IMR-90 (cell line): Measurements from ENCODE around the gene TMEM269. TPM values are rescaled to one million over a fixed set of nuclear protein-coding genes. Genes with fewer than 3 reads are reported as not detected.

Source experiments
- ATAC-seq: fragments of 200-7000 bp; cut with Tn5 transposase; 2 replicates; pipeline ENCODE4 v1.9.1; 2020; ENCODE audit warnings: low read depth, mild to moderate bottlenecking, moderate library complexity
- BruUV-seq: library from RNA; stranded (reverse); fragments of 400-500 nt; replicated peaks from 2 replicates; lab custom pipeline; 2021; lab: Mats Ljungman, UMichigan
- CTCF ChIA-PET: fragments of 300-600 bp; formaldehyde crosslinking; extraction: SDS; loops from one replicate; lab custom pipeline; 2021; ENCODE audit warnings: antibody characterized with exemption; lab: Yijun Ruan, JAX
- POLR2A ChIA-PET: fragments of 300-600 bp; sonication (Branson Sonifier 250); formaldehyde crosslinking; loops from one replicate; lab custom pipeline; 2022; ENCODE audit warnings: antibody characterized with exemption; ENCODE audit not compliant: unreplicated experiment; lab: Charles Lee
- DNase-seq: peaks from one replicate; pipeline ENCODE4 v3.0.0; 2013
- H2AFZ ChIP-seq: replicated peaks from 2 replicates; pipeline ENCODE3; 2013; ENCODE audit warnings: low read length, mild to moderate bottlenecking; ENCODE audit not compliant: poor library complexity
- H2AK5ac ChIP-seq: 2 replicates; pipeline ENCODE4 v1.6.1; 2013; ENCODE audit warnings: low read depth, low read length, inconsistent platforms
- H2AK9ac ChIP-seq: replicated peaks from 2 replicates; pipeline ENCODE3; 2013; ENCODE audit warnings: mild to moderate bottlenecking, low read depth, low read length, moderate library complexity; ENCODE audit not compliant: poor library complexity
- H2BK120ac ChIP-seq: 2 replicates; pipeline ENCODE4 v1.6.1; 2013; ENCODE audit warnings: low read depth, low read length, inconsistent platforms
- H2BK15ac ChIP-seq: 3 replicates; pipeline ENCODE4 v1.6.1; 2013; ENCODE audit warnings: low read depth, low read length, inconsistent platforms
- H2BK20ac ChIP-seq: 2 replicates; pipeline ENCODE4 v1.6.1; 2013; ENCODE audit warnings: low read depth, mild to moderate bottlenecking, inconsistent platforms, low read length, moderate library complexity
- H2BK5ac ChIP-seq: 2 replicates; pipeline ENCODE4 v1.6.1; 2013; ENCODE audit warnings: mild to moderate bottlenecking, low read depth, low read length, inconsistent platforms; ENCODE audit not compliant: poor library complexity, severe bottlenecking
- H3K14ac ChIP-seq: replicated peaks from 2 replicates; pipeline ENCODE4 v1.6.1; 2013; ENCODE audit warnings: low read depth, low read length, inconsistent platforms
- H3K18ac ChIP-seq: 2 replicates; pipeline ENCODE4 v1.6.1; 2013; ENCODE audit warnings: low read depth, low read length, control low read depth
- H3K23ac ChIP-seq: 2 replicates; pipeline ENCODE4 v1.6.1; 2013; ENCODE audit warnings: low read depth, low read length, inconsistent platforms
- H3K27ac ChIP-seq: 2 replicates; pipeline ENCODE4 v1.5.1; 2013; ENCODE audit warnings: mild to moderate bottlenecking, control low read depth, low read length; ENCODE audit not compliant: insufficient read depth
- H3K27me3 ChIP-seq: 2 replicates; pipeline ENCODE4 v1.6.1; 2013; ENCODE audit warnings: low read length; ENCODE audit not compliant: control insufficient read depth, insufficient read depth
- H3K36me3 ChIP-seq: 2 replicates; pipeline ENCODE4 v1.6.1; 2013; ENCODE audit warnings: low read length, mixed read lengths; ENCODE audit not compliant: control insufficient read depth, insufficient read depth
- H3K4ac ChIP-seq: 2 replicates; pipeline ENCODE4 v1.6.1; 2013; ENCODE audit warnings: low read depth, low read length, inconsistent platforms
- H3K4me1 ChIP-seq: 2 replicates; pipeline ENCODE4 v1.6.1; 2013; ENCODE audit warnings: low read length, mixed read lengths; ENCODE audit not compliant: control insufficient read depth, insufficient read depth
- H3K4me2 ChIP-seq: 2 replicates; pipeline ENCODE4 v1.6.1; 2013; ENCODE audit warnings: low read depth, mild to moderate bottlenecking, control low read depth, low read length, moderate library complexity
- H3K4me3 ChIP-seq: 2 replicates; pipeline ENCODE4 v1.5.1; 2013; ENCODE audit warnings: low read depth, mild to moderate bottlenecking, control low read depth, low read length, moderate library complexity; ENCODE audit not compliant: insufficient read depth
- H3K56ac ChIP-seq: 2 replicates; pipeline ENCODE4 v1.6.1; 2013; ENCODE audit warnings: low read length, inconsistent platforms; ENCODE audit not compliant: insufficient read depth; ENCODE audit errors: extremely low read depth
- H3K79me1 ChIP-seq, 2 experiments: 2 replicates each; pipeline ENCODE4 v1.6.1; 2013; ENCODE audit warnings: low read length in 2 of 2, inconsistent platforms in 1 of 2, low read depth in 1 of 2
- H3K9ac ChIP-seq: 2 replicates; pipeline ENCODE4 v1.6.1; 2013; ENCODE audit warnings: low read depth, low read length, control low read depth
- H3K9me1 ChIP-seq: 2 replicates; pipeline ENCODE4 v1.6.1; 2013; ENCODE audit warnings: low read length, inconsistent platforms; ENCODE audit not compliant: insufficient read depth
- H3K9me3 ChIP-seq: 2 replicates; pipeline ENCODE4 v1.6.1; 2013; ENCODE audit warnings: low read length; ENCODE audit not compliant: control insufficient read depth, insufficient read depth
- H4K20me1 ChIP-seq: 2 replicates; pipeline ENCODE4 v1.6.1; 2013; ENCODE audit warnings: low read length, inconsistent platforms; ENCODE audit not compliant: insufficient read depth
- H4K5ac ChIP-seq: 2 replicates; pipeline ENCODE4 v1.6.1; 2013; ENCODE audit warnings: mild to moderate bottlenecking, low read depth, low read length, control low read depth
- H4K8ac ChIP-seq, 2 experiments: 2 replicates each; pipeline ENCODE4 v1.6.1; 2013; ENCODE audit warnings: low read depth in 2 of 2, low read length in 2 of 2, control low read depth in 1 of 2, inconsistent platforms in 1 of 2
- H4K91ac ChIP-seq: 2 replicates; pipeline ENCODE4 v1.6.1; 2013; ENCODE audit warnings: low read depth, low read length, inconsistent platforms; ENCODE audit not compliant: insufficient read depth
- CHD1 ChIP-seq: IDR thresholded peaks from 2 replicates; pipeline ENCODE4 v1.6.1; 2012; ENCODE audit warnings: low read depth, low read length, improper control_type of control experiment
- FOS ChIP-seq: fragments of 150-350 bp; IDR thresholded peaks from 2 replicates; pipeline ENCODE4 v1.6.1; 2016; ENCODE audit warnings: low read depth, low read length
- MAFK ChIP-seq: IDR thresholded peaks from 2 replicates; pipeline ENCODE4 v1.6.1; 2012; ENCODE audit warnings: low read depth, low read length, improper control_type of control experiment
- MXI1 ChIP-seq: IDR thresholded peaks from 2 replicates; pipeline ENCODE4 v1.6.1; 2012; ENCODE audit warnings: low read depth, mild to moderate bottlenecking, low read length, moderate library complexity, borderline replicate concordance
- RAD21 ChIP-seq: IDR thresholded peaks from 2 replicates; pipeline ENCODE4 v1.6.1; 2012; ENCODE audit warnings: low read length, improper control_type of control experiment
- RCOR1 ChIP-seq: IDR thresholded peaks from 2 replicates; pipeline ENCODE4 v1.6.1; 2012; ENCODE audit warnings: mild to moderate bottlenecking, low read length, improper control_type of control experiment; ENCODE audit not compliant: insufficient replicate concordance
- RFX5 ChIP-seq: IDR thresholded peaks from 2 replicates; pipeline ENCODE4 v1.8.0; 2012; ENCODE audit warnings: low read depth, mild to moderate bottlenecking, low read length, moderate library complexity
- WGBS, 2 experiments: methylation state at CpG; one replicate each; pipeline versions ENCODE4 v1.1.5 to v1.1.7; 2013; ENCODE audit warnings: missing lambda C conversion rate in 2 of 2; ENCODE audit not compliant: insufficient read length in 1 of 2; ENCODE audit errors: extremely low coverage in 2 of 2; 5-methylcytosine and 5-hydroxymethylcytosine counted together
- dilution Hi-C: fragments of 300-500 bp; cut with HindIII; formaldehyde crosslinking; loops from one replicate; pipeline ENCODE4 v1.14.3; 2018; ENCODE audit warnings: low sequenced_read_pairs; ENCODE audit not compliant: unreplicated experiment
- in situ Hi-C: fragments of 300-500 bp; cut with MboI; formaldehyde crosslinking; loops from 3 replicates; pipeline ENCODE4 v1.14.3; 2019; ENCODE audit warnings: low sequenced_read_pairs, inconsistent platforms, mixed read lengths
- intact Hi-C: fragments of 100-400 bp; cut with micrococcal nuclease; formaldehyde crosslinking; loops from 2 replicates; pipeline ENCODE4 v1.10.0; 2022
- polyA plus RNA-seq, 3 experiments: library from polyadenylated mRNA; depleted of rRNA; stranded (reverse); fragments of >200 nt; gene quantifications; 2 replicates each; pipeline ENCODE4 v1.2.3, GENCODE V29; 2012; ENCODE audit warnings: low replicate concordance in 1 of 3
- total RNA-seq: library from RNA; depleted of rRNA; stranded (reverse); fragments of >200 nt; gene quantifications from 2 replicates; pipeline ENCODE4 v1.2.3, GENCODE V29; 2012
- TF ChIP-seq, protein P1 (sequence below): fragments of 150-350 bp; IDR thresholded peaks from 2 replicates; pipeline ENCODE4 v1.6.1; 2016; ENCODE audit warnings: low read depth, mild to moderate bottlenecking, low read length, moderate library complexity, borderline replicate concordance

The TMEM269 gene
- total and polyA plus RNA-seq, 2 of the 4 experiments (the other 2 are of a cell fraction): not detected

DNA sequence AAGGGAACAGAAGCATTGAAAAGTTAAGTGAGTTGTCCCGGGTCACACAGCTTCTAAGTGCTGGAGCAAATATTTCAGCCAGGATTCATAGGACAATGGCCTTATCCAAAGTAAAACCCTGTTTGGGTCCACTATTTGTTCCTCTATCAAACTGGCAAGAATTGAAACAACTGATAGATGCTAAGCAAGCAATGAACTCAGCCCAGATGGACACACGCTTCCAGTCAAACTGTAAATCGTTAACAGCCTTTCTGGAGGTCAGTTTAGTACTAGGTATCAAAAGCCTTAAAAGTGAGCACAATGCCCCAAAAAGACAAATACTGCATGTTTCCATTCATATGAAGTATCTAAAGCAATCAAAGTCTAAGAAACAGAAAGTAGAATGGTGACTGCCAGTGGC lies 33.2 kb downstream of the TMEM269 start:
- no peak overlapping the region for H2AK5ac ChIP-seq
- peak overlapping the region; percentile 100 for H3K4me2 ChIP-seq
- no peak overlapping the region for H2BK20ac ChIP-seq
- TSS peak; percentile 34 for BruUV-seq
- no peak for TF ChIP-seq RCOR1
- no peak for TF ChIP-seq RAD21
- TF ChIP-seq FOS: no peak
- TF ChIP-seq, protein P1, sequence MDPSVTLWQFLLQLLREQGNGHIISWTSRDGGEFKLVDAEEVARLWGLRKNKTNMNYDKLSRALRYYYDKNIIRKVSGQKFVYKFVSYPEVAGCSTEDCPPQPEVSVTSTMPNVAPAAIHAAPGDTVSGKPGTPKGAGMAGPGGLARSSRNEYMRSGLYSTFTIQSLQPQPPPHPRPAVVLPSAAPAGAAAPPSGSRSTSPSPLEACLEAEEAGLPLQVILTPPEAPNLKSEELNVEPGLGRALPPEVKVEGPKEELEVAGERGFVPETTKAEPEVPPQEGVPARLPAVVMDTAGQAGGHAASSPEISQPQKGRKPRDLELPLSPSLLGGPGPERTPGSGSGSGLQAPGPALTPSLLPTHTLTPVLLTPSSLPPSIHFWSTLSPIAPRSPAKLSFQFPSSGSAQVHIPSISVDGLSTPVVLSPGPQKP: no peak
- no peak for TF ChIP-seq RFX5
- TF ChIP-seq CHD1: no peak
- no peak for TF ChIP-seq MXI1
- TF ChIP-seq MAFK: no peak
- no peak overlapping the region for H3K9ac ChIP-seq
- no peaks in the 10 kb centered on the region for H4K20me1 ChIP-seq
- H3K27ac ChIP-seq: no peak overlapping the region
- no peak overlapping the region for H3K23ac ChIP-seq
- no peaks in the 10 kb centered on the region; the same call in 1 of the 2 replicates for H3K9me1 ChIP-seq
- H2BK15ac ChIP-seq: no peak overlapping the region
- ATAC-seq (no peak), DNase-seq (no peak)
- H3K4me3 ChIP-seq: no peak overlapping the region
- H3K56ac ChIP-seq: no peak overlapping the region
- no peaks in the 10 kb centered on the region for H3K9me3 ChIP-seq
- no peak overlapping the region for H4K91ac ChIP-seq
- intact Hi-C loops: loop anchor here (5.0 kb wide), 1 partner anchor 51 kb away; the partner anchor contains the start of genes C1orf50 and P3H1
- H3K27me3 ChIP-seq: no peaks in the 10 kb centered on the region
- no peak overlapping the region for H4K8ac ChIP-seq
- no CpG with 5 or more reads among the region's 3 CpGs for WGBS, 2 experiments
- H3K36me3 ChIP-seq: no peaks in the 10 kb centered on the region
- no peak overlapping the region for H2AFZ ChIP-seq
- H3K18ac ChIP-seq: no peak overlapping the region
- H3K79me1 ChIP-seq: peaks cover 27 to 49% of the 10 kb centered on the region in 2 experiments
- CTCF ChIA-PET: no interaction called here
- POLR2A ChIA-PET: interaction anchor here (0.5 kb wide), 1 partner anchor 1158 kb away, joined by 3 read pairs; no protein-coding TSS in a partner anchor
- H3K4ac ChIP-seq: no peak overlapping the region
- no peak overlapping the region for H2BK120ac ChIP-seq
- H3K4me1 ChIP-seq: peaks cover 2% of the 10 kb centered on the region; the same call in 1 of the 2 replicates
- no peak overlapping the region for H2BK5ac ChIP-seq
- H2AK9ac ChIP-seq: no peak overlapping the region
- in situ Hi-C loops: no loop called here
- no peak overlapping the region for H4K5ac ChIP-seq
- dilution Hi-C loops: no loop called here
- no peak overlapping the region for H3K14ac ChIP-seq
